AG04450 (cell line): ENCODE measurements around the gene CCDC183. TPM values are rescaled to one million over a fixed set of nuclear protein-coding genes. Genes with fewer than 3 reads are reported as not detected.

Experiments
- CTCF ChIA-PET: fragments of 300-600, 350-600 bp; formaldehyde crosslinking; extraction: SDS; loops from one replicate; lab custom pipeline; 2022; ENCODE audit warnings: antibody characterized with exemption, inconsistent platforms; lab: Charles Lee
- POLR2A ChIA-PET: fragments of 350-600 bp; formaldehyde crosslinking; extraction: SDS; loops from one replicate; lab custom pipeline; 2021; ENCODE audit warnings: antibody characterized with exemption, inconsistent platforms; lab: Yijun Ruan, JAX
- DNase-seq: peaks from one replicate; pipeline ENCODE4 v3.0.0-alpha.2; 2011; ENCODE audit warnings: low read depth, low spot score
- H3K27ac ChIP-seq: one replicate; pipeline ENCODE4 v1.5.1; 2012; ENCODE audit warnings: low read depth, low read length, control low read depth
- H3K27me3 ChIP-seq: one replicate; pipeline ENCODE4 v1.6.0; 2012; ENCODE audit warnings: low read length; ENCODE audit not compliant: control insufficient read depth, insufficient read depth
- H3K4me3 ChIP-seq: 2 replicates; pipeline ENCODE4 v1.5.1; 2011; ENCODE audit warnings: mild to moderate bottlenecking, low read depth, low read length, control low read depth
- H3K9me3 ChIP-seq: 2 replicates; pipeline ENCODE4 v1.5.1; 2012; ENCODE audit warnings: low read length; ENCODE audit not compliant: control insufficient read depth, insufficient read depth
- polyA plus RNA-seq: library from polyadenylated mRNA; depleted of rRNA; stranded (reverse); fragments of >200 nt; gene quantifications from 2 replicates; pipeline ENCODE4 v1.2.3, GENCODE V29; 2011
- TF ChIP-seq, protein P1 (sequence below): IDR thresholded peaks from 2 replicates; pipeline ENCODE4 v1.5.1; 2011; ENCODE audit warnings: low read depth, low read length, control low read depth, inconsistent platforms

Gene CCDC183
- polyA plus RNA-seq, 1 experiment, result 0.21 TPM

DNA sequence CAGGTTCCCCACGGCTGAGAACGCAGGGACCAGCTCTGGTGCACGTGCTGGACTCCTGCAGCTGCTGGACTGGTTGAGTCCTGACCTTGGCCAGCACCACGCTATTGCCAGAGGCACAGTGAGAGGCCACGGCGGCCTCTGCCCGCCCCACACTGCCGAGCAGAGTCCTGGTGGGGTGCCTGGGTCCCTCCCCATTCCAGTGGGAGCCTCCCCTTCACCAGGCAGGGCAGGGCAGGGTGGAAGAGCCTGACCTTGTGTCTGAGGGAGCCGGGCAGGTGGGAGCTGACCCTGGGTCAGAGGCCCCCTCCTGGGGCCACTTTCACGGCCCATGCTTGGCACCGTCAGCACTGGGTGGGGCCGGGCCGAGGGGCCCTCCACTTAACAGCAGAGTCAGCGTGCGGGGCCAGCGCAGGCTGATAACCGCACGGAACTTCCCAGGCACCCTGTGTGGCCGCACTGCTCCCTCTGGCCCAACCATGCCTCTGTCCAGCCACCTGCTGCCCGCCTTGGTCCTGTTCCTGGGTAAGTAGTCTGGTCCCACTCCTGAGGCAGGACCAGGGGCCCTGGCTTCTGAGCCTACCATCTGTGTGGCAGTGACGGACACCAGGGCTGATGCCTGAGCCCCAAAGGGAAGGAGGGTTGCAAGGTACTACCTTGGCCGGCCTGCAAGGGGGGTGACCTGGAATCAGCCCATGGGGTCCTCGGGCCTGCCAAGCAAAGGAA lies 56.0 kb downstream of the CCDC183 start, which contains the start of gene MAMDC4:
TSS of gene MAMDC4 (plus strand) at position 406 of the 723 bp plus-strand sequence. CDS start at position 477, 71 bp downstream.
- ChIA-PET POLR2A (interaction anchor here (1.2 kb wide), 1 partner anchor 10 kb away, joined by 4 read pairs; the partner anchor contains the start of gene AJM1), CTCF (no interaction called here)
- H3K9me3 ChIP-seq, result peaks cover 3% of the 10 kb centered on the region; the same call in 1 of the 2 replicates
- DNase-seq, result no peak
- no peak within 1 kb of the TSS for H3K27ac ChIP-seq
- no peak within 1 kb of the TSS for H3K4me3 ChIP-seq
- TF ChIP-seq, protein P1, sequence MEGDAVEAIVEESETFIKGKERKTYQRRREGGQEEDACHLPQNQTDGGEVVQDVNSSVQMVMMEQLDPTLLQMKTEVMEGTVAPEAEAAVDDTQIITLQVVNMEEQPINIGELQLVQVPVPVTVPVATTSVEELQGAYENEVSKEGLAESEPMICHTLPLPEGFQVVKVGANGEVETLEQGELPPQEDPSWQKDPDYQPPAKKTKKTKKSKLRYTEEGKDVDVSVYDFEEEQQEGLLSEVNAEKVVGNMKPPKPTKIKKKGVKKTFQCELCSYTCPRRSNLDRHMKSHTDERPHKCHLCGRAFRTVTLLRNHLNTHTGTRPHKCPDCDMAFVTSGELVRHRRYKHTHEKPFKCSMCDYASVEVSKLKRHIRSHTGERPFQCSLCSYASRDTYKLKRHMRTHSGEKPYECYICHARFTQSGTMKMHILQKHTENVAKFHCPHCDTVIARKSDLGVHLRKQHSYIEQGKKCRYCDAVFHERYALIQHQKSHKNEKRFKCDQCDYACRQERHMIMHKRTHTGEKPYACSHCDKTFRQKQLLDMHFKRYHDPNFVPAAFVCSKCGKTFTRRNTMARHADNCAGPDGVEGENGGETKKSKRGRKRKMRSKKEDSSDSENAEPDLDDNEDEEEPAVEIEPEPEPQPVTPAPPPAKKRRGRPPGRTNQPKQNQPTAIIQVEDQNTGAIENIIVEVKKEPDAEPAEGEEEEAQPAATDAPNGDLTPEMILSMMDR, result no peak
- H3K27me3 ChIP-seq, result peaks cover under 1% of the 10 kb centered on the region

DNA sequence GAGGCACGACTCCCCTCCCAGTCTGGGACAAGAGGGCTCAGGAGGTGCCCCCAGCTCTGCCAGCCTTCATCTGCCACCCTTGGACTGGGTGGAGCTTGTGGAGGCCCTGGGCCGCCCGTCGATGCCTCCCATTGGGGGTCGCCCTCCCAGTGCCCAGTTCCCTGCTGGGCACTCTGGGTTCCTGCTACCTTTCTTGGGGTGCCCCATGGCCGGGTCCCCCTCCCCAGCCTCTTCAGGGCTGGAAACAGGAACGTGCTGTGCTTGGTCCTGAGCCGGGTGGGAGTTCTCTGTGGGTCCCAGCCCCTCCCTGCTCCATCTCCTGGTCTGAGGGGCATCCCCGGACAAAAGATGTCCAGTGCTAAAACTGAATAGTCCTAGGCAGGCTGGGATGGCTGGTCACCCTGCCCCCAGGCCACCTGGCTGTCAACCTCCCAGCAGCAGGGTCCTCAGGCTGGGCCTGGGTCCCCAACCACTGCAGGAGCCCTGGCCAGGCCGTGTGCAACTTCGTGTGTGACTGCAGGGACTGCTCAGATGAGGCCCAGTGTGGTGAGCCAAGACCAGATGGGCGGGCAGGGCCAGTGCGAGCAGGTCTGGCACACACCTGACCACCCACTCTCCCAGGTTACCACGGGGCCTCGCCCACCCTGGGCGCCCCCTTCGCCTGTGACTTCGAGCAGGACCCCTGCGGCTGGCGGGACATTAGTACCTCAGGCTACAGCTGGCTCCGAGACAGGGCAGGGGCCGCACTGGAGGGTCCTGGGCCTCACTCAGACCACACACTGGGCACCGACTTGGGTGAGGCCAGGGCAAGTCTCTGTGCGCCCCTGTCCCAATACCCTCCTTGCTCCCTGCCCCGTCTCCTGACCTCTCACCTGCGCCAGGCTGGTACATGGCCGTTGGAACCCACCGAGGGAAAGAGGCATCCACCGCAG lies 56.8 kb downstream of the CCDC183 start:
- TF ChIP-seq, protein P1, result no peak
- Histone ChIP-seq H3K4me3 (no peak overlapping the region), H3K9me3 (no peaks in the 10 kb centered on the region; the same call in 1 of the 2 replicates), H3K27ac (no peak overlapping the region), H3K27me3 (no peaks in the 10 kb centered on the region)
- CTCF ChIA-PET, result no interaction called here
- DNase-seq, result no peak
- POLR2A ChIA-PET, result no interaction called here

DNA sequence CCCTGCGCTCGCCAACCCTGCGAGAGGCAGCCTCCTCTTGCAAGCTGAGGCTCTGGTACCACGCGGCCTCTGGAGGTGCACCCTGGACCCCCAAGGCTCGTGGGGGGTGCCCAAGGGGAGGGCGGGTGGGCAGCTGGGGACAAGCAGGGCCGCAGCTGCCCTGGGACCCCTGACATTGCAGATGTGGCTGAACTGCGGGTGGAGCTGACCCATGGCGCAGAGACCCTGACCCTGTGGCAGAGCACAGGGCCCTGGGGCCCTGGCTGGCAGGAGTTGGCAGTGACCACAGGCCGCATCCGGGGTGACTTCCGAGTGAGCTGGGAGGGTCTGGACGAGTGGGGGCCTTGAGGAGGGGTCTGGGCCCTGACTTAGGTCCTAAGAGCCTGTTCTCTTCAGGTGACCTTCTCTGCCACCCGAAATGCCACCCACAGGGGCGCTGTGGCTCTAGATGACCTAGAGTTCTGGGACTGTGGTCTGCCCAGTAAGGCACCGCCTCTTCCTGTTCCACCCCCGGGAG lies 57.5 kb downstream of the CCDC183 start:
- H3K27ac ChIP-seq, result no peak overlapping the region
- ChIA-PET POLR2A (no interaction called here), CTCF (no interaction called here)
- H3K4me3 ChIP-seq, result no peak overlapping the region
- no peaks in the 10 kb centered on the region for H3K27me3 ChIP-seq
- no peak for DNase-seq
- TF ChIP-seq, protein P1, result no peak
- H3K9me3 ChIP-seq, result no peaks in the 10 kb centered on the region; the same call in 1 of the 2 replicates

DNA sequence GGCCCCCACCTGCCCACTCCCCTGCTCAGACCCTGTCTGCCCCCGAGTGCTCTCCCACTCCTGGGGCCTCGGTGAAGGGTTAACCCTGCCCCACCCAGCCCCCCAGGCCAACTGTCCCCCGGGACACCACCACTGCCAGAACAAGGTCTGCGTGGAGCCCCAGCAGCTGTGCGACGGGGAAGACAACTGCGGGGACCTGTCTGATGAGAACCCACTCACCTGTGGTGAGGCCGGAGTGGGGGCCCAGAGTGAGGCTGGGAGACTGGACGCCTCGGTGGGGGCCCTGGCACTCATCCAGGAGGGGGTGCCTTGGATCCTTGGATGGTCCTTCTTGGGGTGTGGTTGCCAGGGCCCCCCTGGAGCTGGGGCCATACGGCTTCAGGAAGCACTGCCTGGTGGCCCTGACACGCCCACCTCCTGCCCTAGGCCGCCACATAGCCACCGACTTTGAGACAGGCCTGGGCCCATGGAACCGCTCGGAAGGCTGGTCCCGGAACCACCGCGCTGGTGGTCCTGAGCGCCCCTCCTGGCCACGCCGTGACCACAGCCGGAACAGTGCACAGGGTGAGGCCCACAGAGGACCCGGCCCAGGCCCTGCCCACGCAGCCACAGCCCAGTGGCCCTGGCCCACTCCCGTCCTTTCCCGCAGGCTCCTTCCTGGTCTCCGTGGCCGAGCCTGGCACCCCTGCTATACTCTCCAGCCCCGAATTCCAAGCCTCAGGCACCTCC lies 58.1 kb downstream of the CCDC183 start:
- Histone ChIP-seq H3K4me3 (no peak overlapping the region), H3K9me3 (no peaks in the 10 kb centered on the region; the same call in 1 of the 2 replicates), H3K27me3 (no peaks in the 10 kb centered on the region), H3K27ac (no peak overlapping the region)
- POLR2A ChIA-PET, result no interaction called here
- CTCF ChIA-PET, result no interaction called here
- DNase-seq, result no peak
- TF ChIP-seq, protein P1, result no peak
